Measurements from ENCODE around the gene CUL9.
A peak's percentile ranks its signal among the peaks of the same experiment; 100 is the strongest.
"Not testable (repeated sequence)": the region's sequence is repeated elsewhere in the genome, so short reads cannot be mapped to it uniquely, and the experiment has no call there.

The CUL9 gene

GRCh38 chr6:43181942-43182860, at the start of gene CUL9:
CUL9 (plus strand) TSS chr6:43182196; CDS start chr6:43184311, 2,115 bp downstream.
- peak; percentile 93 for DNase-seq

DNA sequence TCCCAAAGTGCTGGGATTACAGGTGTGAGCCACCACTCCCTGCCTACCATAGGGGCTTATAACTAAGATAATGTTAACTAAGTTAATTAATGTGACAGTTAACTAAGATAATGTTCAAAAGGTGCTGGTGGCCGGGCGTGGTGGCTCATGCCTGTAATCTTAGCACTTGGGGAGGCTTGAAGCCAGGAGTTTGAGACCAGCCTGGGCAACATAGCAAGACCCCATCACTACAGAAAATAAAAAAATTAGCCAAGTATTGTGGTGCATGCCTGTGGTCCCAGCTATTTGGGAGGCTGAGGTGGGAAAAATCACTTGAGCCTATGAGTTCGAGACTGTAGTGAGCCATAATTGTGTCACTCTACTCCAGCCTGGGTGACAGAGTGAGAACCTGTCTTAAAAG, 43.7 kb upstream of the CUL9 start:
- no peak for DNase-seq

DNA sequence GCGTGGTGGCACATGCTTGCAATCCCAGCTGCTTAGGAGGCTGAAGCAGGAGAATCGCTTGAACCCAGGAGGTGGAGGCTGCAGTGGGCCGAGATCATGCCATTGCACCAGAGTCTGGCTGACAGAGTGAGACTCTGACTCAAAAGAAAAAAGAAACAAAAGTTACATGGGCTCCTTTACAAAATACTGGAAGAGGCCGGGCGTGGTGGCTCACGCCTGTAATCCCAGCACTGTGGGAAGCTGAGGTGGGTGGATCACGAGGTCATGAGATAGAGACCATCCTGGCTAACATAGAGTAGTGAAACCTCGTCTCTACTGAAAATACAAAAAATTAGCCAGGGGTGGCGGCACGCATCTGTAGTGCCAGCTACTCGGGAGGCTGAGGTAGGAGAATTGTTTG, 42.0 kb upstream of the CUL9 start:
- DNase-seq = not testable (repeated sequence)

DNA sequence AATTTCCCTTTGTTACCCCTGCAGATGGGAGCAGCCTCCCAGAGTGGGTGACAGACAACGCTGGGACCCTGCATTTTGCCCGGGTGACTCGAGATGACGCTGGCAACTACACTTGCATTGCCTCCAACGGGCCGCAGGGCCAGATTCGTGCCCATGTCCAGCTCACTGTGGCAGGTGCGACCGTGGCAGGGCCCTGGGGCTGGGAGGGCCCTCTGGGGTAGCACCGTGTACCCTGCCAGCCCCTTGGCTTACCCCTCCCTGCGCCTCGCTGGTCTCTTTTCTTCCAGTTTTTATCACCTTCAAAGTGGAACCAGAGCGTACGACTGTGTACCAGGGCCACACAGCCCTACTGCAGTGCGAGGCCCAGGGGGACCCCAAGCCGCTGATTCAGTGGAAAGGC, 40.4 kb upstream of the CUL9 start:
- no peak for DNase-seq

GRCh38 chr6:43142101-43142500, 39.9 kb upstream of the CUL9 start:
- no peak for DNase-seq

GRCh38 chr6:43143235-43144128, 38.5 kb upstream of the CUL9 start:
- DNase-seq = peak; percentile 89

- no peak for DNase-seq
Observed at GRCh38 chr6:43144879-43145278, 37.1 kb upstream of the CUL9 start.

DNA sequence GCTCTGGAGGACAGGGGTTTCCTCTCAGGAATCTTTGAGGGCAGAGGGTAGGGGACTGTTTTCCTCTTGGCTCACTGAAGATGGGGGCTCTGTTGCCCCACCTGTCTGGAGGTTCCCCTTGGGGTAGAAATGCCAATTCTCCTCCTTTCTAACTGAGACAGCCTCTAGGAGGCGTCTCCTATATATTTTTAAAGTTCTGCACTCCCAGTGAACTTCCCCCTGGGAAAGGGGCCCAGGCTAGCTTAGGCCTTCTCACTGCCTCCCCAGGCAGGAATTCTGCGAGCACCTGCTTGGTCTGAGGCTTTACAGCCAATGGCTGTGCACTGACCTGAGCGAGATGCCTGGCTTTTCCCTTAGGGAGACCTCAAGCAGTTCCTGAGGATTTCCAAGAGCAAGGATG, 35.7 kb upstream of the CUL9 start:
- no peak for DNase-seq

GRCh38 chr6:43146709-43147688, 35.0 kb upstream of the CUL9 start:
- DNase-seq = no peak

DNA sequence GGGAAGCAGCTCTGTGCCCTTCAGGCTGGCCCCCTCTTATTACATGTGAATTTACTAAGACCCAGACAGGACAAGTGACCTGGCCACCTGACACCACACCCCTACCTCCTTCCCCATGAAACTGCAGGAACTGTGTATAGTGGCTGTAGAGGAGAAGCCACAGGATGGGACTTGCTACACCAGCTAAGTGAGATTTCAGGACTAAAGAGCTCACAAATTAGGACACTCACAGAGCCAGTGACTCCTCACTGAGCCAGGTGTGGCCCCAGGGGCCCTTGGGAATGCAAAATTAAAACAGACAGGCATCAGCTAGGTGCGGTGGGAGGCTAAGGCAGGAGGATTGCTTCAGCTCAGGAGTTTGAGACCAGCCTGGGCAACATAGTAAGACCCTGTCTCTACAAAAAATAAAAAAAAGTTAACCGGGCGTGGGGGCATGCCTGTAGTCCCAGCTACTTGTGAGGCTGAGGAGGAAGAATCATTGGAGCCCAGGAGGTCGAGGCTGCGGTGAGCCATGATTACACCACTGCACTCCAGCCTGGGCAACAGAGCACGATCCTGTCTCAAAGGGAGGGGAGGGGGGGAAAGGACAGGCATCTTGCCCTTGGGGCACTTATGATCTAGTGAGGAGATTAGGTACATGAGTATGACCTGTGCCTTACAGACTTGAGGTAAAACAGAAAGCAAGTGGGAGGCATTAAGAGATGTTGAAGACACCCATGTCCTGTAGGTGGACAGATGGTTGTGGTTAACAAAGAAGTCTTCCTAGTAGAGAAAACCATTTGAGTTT, 34.1 kb upstream of the CUL9 start:
- no peak for DNase-seq

- DNase-seq = no peak
Observed at GRCh38 chr6:43149265-43149664, 32.7 kb upstream of the CUL9 start.

GRCh38 chr6:43150051-43150751, 31.8 kb upstream of the CUL9 start:
- DNase-seq = no peak

GRCh38 chr6:43159599-43159998, 22.4 kb upstream of the CUL9 start:
- no peak for DNase-seq

GRCh38 chr6:43163899-43164298, 18.1 kb upstream of the CUL9 start:
- no peak for DNase-seq

- no peak for DNase-seq
Observed at GRCh38 chr6:43170417-43170930, 11.5 kb upstream of the CUL9 start.

DNA sequence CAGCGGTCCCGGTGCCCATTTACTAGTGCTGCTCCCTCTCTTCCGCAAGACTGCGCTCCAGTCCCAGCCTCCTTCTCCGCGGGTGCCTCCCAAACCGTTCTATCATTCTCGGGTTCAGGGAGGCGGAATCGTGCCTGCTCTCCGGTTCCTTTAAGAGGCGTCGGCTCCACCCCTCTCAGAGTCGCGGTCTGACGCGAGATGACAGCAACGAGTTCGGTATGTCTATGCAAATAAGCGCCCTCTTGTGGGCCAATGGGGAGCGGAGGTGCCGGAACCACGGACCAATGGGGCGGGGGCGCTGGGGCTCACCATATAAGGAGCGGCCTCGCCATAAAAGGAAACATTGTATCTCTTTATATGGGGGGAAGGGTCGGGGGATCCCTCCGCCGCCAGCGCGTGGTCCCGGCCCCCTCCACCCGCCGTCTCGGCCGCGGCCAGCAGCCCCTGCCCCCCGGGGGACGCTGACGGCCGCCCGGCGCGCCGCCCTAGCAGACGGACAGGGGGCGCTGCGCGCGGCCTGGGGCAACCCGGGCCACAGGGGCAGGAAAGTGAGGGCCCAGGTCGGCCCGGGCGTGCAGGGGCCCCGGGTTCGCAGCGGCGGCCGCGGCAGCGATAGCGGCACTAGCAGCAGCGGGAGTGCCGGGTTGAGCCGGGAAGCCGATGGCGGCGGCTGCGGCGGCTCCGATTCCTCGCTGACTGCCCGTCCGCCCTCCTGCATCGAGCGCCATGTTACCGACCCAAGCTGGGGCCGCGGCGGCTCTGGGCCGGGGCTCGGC, 10.9 kb upstream of the CUL9 start, which contains the start of gene SRF:
TSS of gene SRF (plus strand) at position 339 of the 776 bp plus-strand sequence. CDS start at position 727, 388 bp downstream.
- peak; percentile 100 for DNase-seq

DNA sequence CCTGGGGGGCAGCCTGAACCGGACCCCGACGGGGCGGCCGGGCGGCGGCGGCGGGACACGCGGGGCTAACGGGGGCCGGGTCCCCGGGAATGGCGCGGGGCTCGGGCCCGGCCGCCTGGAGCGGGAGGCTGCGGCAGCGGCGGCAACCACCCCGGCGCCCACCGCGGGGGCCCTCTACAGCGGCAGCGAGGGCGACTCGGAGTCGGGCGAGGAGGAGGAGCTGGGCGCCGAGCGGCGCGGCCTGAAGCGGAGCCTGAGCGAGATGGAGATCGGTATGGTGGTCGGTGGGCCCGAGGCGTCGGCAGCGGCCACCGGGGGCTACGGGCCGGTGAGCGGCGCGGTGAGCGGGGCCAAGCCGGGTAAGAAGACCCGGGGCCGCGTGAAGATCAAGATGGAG, 10.3 kb upstream of the CUL9 start:
- DNase-seq = peak; percentile 48

DNA sequence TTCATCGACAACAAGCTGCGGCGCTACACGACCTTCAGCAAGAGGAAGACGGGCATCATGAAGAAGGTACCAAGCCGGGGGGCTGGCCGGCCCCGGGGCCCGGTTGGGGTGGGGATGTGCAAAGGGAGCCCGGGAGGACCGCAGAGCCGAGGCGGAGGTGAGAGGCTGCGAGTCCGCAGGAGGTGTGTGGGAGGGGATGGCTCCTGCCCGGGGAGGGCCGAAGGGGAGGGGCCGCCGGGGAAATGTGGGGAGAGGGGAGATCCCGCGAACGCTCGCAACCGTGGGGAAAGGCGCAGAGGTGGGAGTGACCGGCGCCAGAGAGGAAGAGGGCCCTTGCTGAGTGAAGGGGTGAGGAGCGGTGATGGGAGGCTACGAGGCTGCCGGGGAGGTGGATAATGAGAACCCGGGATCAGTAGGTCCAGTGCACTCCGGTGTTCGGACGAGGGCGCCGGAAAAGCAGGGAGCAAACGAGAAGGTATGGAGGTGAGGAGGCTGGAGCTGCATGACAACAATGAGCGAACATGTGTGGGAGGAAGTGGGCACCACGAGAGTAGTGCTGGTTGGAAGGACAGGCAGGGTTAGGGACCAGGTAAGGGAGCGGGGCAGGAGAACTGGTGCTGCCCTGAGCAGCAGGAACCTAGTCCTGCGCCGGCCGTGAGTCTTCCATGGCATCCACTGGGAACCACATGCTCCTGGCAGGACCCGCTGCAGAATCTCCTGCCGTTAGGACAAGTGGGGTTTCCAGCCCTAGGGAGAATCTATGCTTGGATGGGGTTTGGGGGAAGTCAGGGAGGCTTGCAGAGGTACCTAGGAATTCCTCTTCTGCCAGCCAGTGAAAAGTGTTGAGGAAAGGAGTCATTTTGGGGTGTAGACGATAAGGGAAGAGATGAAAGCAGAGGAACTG, 9.6 kb upstream of the CUL9 start:
- peak; percentile 45 for DNase-seq
